ENCODE measurements around the gene TNFRSF12A. TPM values are rescaled to one million over a fixed set of nuclear protein-coding genes. Genes with fewer than 3 reads are reported as not detected.

TNFRSF12A gene
- 144 and 171 TPM in 2 replicates for total RNA-seq (2014; rRNA removed; shearing (Covaris generic))

DNA sequence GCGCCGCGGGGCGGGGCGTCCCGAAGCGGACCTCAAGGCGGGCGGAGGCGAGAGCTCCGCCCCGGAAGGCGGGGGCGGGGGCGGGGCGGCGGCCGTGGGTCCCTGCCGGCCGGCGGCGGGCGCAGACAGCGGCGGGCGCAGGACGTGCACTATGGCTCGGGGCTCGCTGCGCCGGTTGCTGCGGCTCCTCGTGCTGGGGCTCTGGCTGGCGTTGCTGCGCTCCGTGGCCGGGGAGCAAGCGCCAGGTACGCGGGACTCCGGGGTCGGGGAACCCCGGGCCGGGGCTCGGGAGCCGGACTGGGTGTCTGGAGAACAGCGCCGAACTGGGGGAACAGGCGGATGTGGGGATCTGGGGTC, at the start of gene TNFRSF12A:
Gene TNFRSF12A, plus strand, starts transcription at position 122 of the 357 bp plus-strand sequence. Its CDS starts 30 bp downstream, at position 152.
- Histone ChIP-seq H3K4me3 (ENCODE audit: insufficient read depth, low read depth, low read length) (peak within 1 kb of the TSS; percentile 96), H3K27me3 (ENCODE audit: control insufficient read depth, insufficient read depth, low read length) (no peaks in the 10 kb centered on the region), H3K36me3 (replicated peaks; ENCODE audit: control insufficient read depth, insufficient read depth, low read length) (peaks cover 7% of the 10 kb centered on the region)
- DNase-seq: peak; percentile 96

- Histone ChIP-seq H3K27me3 (ENCODE audit: control insufficient read depth, insufficient read depth, low read length) (peaks cover 4% of the 10 kb centered on the region; the same call in 1 of the 2 replicates), H3K36me3 (replicated peaks; ENCODE audit: control insufficient read depth, insufficient read depth, low read length) (peaks cover 20% of the 10 kb centered on the region), H3K4me3 (ENCODE audit: insufficient read depth, low read depth, low read length) (peak overlapping the region; percentile 89)
- DNase-seq: no peak
Measured at GRCh38 chr16:2970563-2970962, 49.6 kb upstream of the TNFRSF12A start.

DNA sequence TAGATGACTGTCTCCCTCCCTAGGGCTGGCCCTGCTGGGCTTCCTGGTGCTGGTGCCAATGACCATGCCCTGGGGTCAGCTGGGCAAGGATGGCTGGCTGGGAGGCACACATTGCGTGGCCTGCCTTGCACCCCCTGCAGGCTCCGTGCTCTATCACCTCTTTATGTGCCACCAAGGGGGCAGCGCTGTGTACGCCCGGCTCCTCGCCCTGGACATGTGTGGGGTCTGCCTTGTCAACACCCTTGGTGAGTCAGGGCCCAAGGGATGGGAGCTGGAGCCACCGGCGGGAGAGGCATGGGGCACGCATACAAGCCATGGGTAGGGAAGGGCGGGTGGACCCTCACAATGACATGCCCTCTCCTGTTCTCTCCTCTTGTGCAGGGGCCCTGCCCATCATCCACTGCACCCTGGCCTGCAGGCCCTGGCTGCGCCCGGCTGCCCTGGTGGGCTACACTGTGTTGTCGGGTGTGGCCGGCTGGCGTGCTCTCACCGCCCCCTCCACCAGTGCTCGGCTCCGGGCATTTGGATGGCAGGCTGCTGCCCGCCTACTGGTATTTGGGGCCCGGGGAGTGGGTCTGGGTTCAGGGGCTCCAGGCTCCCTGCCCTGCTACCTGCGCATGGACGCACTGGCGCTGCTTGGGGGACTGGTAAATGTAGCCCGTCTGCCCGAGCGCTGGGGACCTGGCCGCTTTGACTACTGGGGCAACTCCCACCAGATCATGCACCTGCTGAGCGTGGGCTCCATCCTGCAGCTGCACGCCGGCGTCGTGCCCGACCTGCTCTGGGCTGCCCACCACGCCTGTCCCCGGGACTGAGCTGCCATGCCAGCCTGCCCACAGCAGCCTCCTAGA, 48.8 kb upstream of the TNFRSF12A start:
- Histone ChIP-seq H3K4me3 (ENCODE audit: insufficient read depth, low read depth, low read length) (no peak overlapping the region), H3K36me3 (replicated peaks; ENCODE audit: control insufficient read depth, insufficient read depth, low read length) (peaks cover 25% of the 10 kb centered on the region), H3K27me3 (ENCODE audit: control insufficient read depth, insufficient read depth, low read length) (peaks cover 4% of the 10 kb centered on the region; the same call in 1 of the 2 replicates)
- DNase-seq: no peak

DNA sequence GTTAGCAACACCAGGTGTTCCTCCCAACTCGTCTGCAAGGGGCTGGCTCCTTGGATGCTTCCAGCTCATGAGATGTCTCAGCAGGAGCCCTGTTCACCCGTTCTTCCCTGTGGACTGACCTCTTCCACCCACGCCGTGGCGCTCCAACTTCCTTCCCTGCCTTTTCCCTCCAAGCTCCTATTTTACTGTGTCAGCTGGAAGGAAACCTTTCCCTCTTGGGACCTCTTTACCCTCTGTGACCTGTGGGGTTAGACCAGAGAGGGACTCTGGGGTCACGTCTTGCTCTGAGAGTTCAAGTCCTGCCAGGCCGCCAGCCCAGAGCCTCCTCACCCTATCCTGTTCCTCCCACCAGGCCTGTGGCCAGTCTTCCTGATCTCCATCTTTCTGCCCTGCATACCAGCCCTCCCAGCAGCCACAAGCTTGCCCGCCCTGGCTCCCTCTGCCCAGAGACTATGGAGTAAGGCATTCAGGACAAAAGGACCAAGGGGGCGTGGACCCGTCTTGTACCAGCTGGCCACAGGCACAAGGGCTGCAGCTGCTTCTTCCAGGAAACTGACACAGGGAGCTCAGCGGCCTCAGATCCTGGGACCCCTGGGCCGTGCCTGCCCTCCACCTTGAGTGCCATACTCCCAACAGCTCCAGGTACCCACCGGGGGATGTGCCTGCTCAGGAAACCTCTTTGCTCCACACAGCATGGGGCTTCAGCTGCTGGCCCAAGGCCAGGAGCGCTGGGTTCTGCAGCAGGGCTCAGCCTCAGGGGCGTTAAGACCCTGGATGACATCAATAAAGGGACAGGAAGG, 48.0 kb upstream of the TNFRSF12A start:
- H3K4me3 ChIP-seq (ENCODE audit: insufficient read depth, low read depth, low read length): no peak overlapping the region
- peaks cover 30% of the 10 kb centered on the region for H3K36me3 ChIP-seq (replicated peaks; ENCODE audit: control insufficient read depth, insufficient read depth, low read length)
- no peak for DNase-seq
- H3K27me3 ChIP-seq (ENCODE audit: control insufficient read depth, insufficient read depth, low read length): peaks cover 4% of the 10 kb centered on the region; the same call in 1 of the 2 replicates

GRCh38 chr16:2973093-2973492, 47.1 kb upstream of the TNFRSF12A start:
- no peak overlapping the region for H3K4me3 ChIP-seq (ENCODE audit: insufficient read depth, low read depth, low read length)
- peaks cover 33% of the 10 kb centered on the region for H3K36me3 ChIP-seq (replicated peaks; ENCODE audit: control insufficient read depth, insufficient read depth, low read length)
- no peak for DNase-seq
- H3K27me3 ChIP-seq (ENCODE audit: control insufficient read depth, insufficient read depth, low read length): 0 out of 2 replicates have a peak, but pooled peaks cover under 1% of the 10 kb centered on the region

DNA sequence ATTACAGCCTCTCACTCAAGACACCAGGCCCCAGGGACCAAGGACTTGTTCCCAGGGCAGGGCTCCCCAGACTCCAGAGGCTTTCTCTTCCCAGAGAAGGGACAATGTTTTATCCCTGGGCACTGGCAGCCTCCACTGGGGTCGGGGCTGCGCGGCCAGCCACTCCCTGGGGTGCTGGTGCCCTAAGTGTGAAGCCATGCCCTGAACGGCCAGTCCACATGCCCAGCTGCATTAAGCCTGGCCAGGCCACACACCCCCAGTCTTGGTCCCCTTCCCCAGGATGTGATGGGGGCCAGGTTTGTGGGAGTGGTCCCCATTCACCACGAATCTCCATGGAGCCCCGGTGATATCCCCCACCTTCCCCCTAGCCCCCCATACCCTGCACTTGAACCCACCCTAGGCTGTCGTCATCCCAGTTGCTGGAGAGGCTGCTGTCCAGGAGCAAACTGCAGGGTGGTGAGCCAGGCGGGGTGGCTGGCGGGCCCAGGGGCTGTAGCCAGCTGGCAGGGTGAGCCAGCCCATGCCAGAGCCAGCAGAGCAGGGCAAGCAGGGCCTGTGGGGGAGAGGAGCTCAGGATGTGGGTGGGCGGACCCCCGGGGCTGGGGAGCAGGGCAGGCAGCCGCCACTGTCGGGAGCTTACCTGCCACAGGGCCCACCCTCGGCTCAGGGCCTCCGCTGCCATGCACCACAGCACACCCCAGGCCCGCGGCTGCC, 46.4 kb upstream of the TNFRSF12A start:
- no peak overlapping the region for H3K4me3 ChIP-seq (ENCODE audit: insufficient read depth, low read depth, low read length)
- no peaks in the 10 kb centered on the region for H3K27me3 ChIP-seq (ENCODE audit: control insufficient read depth, insufficient read depth, low read length)

GRCh38 chr16:2974319-2975056, 45.7 kb upstream of the TNFRSF12A start:
- peaks cover 36% of the 10 kb centered on the region for H3K36me3 ChIP-seq (replicated peaks; ENCODE audit: control insufficient read depth, insufficient read depth, low read length)
- H3K27me3 ChIP-seq (ENCODE audit: control insufficient read depth, insufficient read depth, low read length): no peaks in the 10 kb centered on the region
- DNase-seq: no peak
- H3K4me3 ChIP-seq (ENCODE audit: insufficient read depth, low read depth, low read length): no peak overlapping the region

More for the DNA sequence above, 46.4 kb upstream of the TNFRSF12A start:
- H3K36me3 ChIP-seq (replicated peaks; ENCODE audit: control insufficient read depth, insufficient read depth, low read length): peaks cover 35% of the 10 kb centered on the region
- no peak for DNase-seq

- Histone ChIP-seq H3K36me3 (replicated peaks; ENCODE audit: control insufficient read depth, insufficient read depth, low read length) (peaks cover 36% of the 10 kb centered on the region), H3K4me3 (ENCODE audit: insufficient read depth, low read depth, low read length) (no peak overlapping the region), H3K27me3 (ENCODE audit: control insufficient read depth, insufficient read depth, low read length) (no peaks in the 10 kb centered on the region)
- no peak for DNase-seq
Measured at GRCh38 chr16:2975161-2975795, 44.9 kb upstream of the TNFRSF12A start.

GRCh38 chr16:2976201-2976600, 44.0 kb upstream of the TNFRSF12A start:
- H3K36me3 ChIP-seq (replicated peaks; ENCODE audit: control insufficient read depth, insufficient read depth, low read length): peaks cover 36% of the 10 kb centered on the region
- no peak overlapping the region for H3K4me3 ChIP-seq (ENCODE audit: insufficient read depth, low read depth, low read length)
- no peak for DNase-seq
- no peaks in the 10 kb centered on the region for H3K27me3 ChIP-seq (ENCODE audit: control insufficient read depth, insufficient read depth, low read length)

GRCh38 chr16:2976673-2977072, 43.5 kb upstream of the TNFRSF12A start:
- Histone ChIP-seq H3K36me3 (replicated peaks; ENCODE audit: control insufficient read depth, insufficient read depth, low read length) (peaks cover 36% of the 10 kb centered on the region), H3K4me3 (ENCODE audit: insufficient read depth, low read depth, low read length) (no peak overlapping the region), H3K27me3 (ENCODE audit: control insufficient read depth, insufficient read depth, low read length) (no peaks in the 10 kb centered on the region)
- DNase-seq: no peak

GRCh38 chr16:2977440-2977839, 42.7 kb upstream of the TNFRSF12A start:
- Histone ChIP-seq H3K36me3 (replicated peaks; ENCODE audit: control insufficient read depth, insufficient read depth, low read length) (peaks cover 34% of the 10 kb centered on the region), H3K4me3 (ENCODE audit: insufficient read depth, low read depth, low read length) (no peak overlapping the region), H3K27me3 (ENCODE audit: control insufficient read depth, insufficient read depth, low read length) (no peaks in the 10 kb centered on the region)
- DNase-seq: no peak

DNA sequence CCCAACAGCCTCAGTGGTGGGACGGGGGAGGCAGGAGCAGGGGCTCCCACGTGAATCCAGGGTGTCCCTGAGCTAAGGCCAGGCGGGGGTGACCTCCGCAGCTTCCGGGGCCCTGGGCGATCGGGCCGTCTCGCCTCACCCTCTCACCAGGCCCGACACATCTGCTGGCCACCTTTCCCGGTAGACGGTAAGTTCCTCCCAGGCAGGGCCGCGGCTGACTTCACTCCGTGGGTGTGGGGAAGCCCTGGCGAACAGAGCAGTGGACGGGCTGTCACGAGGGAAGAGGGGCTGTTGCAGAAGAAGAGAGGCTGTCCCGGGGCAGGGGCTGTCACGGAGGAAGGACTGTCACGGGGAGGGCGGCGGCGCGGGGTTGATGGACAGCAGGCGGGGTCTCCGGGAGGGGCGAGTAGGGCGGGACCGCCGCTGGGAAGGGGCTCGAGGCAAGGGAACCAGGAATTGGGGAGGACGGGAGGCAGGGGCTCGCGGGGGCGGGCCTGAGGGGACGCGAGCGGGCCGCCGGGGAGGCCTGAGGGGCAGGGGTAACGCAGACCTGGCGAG, 40.4 kb upstream of the TNFRSF12A start:
- H3K4me3 ChIP-seq (ENCODE audit: insufficient read depth, low read depth, low read length): peak overlapping the region; percentile 94
- peak; percentile 95 for DNase-seq
- no peaks in the 10 kb centered on the region for H3K27me3 ChIP-seq (ENCODE audit: control insufficient read depth, insufficient read depth, low read length)
- H3K36me3 ChIP-seq (replicated peaks; ENCODE audit: control insufficient read depth, insufficient read depth, low read length): peaks cover 19% of the 10 kb centered on the region

Measured in H7 (cell line).